GM12873 (cell line): Measurements from ENCODE around the gene DPEP1.

Source experiments
- TF ChIP-seq, protein P1 (sequence below): IDR thresholded peaks from 2 replicates; pipeline ENCODE4 v1.5.1; 2012; ENCODE audit warnings: low read depth, mild to moderate bottlenecking, moderate library complexity, low read length, control low read depth; ENCODE audit not compliant: insufficient read depth; ENCODE audit errors: missing control alignments

The DPEP1 gene

GRCh38 chr16:89633064-89633631 is 19.7 kb downstream of the DPEP1 start:
- TF ChIP-seq, protein P1, sequence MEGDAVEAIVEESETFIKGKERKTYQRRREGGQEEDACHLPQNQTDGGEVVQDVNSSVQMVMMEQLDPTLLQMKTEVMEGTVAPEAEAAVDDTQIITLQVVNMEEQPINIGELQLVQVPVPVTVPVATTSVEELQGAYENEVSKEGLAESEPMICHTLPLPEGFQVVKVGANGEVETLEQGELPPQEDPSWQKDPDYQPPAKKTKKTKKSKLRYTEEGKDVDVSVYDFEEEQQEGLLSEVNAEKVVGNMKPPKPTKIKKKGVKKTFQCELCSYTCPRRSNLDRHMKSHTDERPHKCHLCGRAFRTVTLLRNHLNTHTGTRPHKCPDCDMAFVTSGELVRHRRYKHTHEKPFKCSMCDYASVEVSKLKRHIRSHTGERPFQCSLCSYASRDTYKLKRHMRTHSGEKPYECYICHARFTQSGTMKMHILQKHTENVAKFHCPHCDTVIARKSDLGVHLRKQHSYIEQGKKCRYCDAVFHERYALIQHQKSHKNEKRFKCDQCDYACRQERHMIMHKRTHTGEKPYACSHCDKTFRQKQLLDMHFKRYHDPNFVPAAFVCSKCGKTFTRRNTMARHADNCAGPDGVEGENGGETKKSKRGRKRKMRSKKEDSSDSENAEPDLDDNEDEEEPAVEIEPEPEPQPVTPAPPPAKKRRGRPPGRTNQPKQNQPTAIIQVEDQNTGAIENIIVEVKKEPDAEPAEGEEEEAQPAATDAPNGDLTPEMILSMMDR: no peak

GRCh38 chr16:89636663-89637062 is 23.2 kb downstream of the DPEP1 start:
- TF ChIP-seq, protein P1: no peak

- TF ChIP-seq, protein P1: no peak
Measured at GRCh38 chr16:89637379-89637778, 23.9 kb downstream of the DPEP1 start.

GRCh38 chr16:89638455-89638854 is 25.0 kb downstream of the DPEP1 start:
- TF ChIP-seq, protein P1: no peak

GRCh38 chr16:89639385-89639784 is 25.9 kb downstream of the DPEP1 start:
- TF ChIP-seq, protein P1: no peak

GRCh38 chr16:89641458-89642119 is 28.1 kb downstream of the DPEP1 start:
- TF ChIP-seq, protein P1: no peak

GRCh38 chr16:89642574-89642973 is 29.1 kb downstream of the DPEP1 start:
- TF ChIP-seq, protein P1: no peak
